ENCODE data around the gene RYR2.
"Not testable (repeated sequence)": the region's sequence is repeated elsewhere in the genome, so short reads cannot be mapped to it uniquely, and the experiment has no call there.

RYR2 gene

DNA sequence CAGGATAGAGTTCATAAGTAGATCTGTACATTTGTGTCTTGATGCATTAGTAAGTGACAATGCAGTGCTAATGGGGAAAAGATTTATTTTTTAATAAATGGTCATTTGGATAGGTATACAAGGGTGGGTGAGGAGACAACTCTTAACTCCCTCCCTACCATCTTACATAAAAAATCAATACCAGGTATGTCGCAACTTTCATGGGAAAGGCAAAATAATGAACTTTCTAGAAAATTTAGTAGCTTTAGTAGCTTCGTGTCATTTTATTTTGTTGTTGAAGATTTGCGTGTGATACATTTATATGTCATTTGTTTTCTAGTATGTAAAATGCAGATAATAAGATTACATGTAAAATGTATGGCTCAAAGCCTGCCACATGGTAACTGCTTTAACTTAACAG is 310.8 kb downstream of the RYR2 start:
- DNase-seq (ENCODE audit: low read depth), result no peak

DNA sequence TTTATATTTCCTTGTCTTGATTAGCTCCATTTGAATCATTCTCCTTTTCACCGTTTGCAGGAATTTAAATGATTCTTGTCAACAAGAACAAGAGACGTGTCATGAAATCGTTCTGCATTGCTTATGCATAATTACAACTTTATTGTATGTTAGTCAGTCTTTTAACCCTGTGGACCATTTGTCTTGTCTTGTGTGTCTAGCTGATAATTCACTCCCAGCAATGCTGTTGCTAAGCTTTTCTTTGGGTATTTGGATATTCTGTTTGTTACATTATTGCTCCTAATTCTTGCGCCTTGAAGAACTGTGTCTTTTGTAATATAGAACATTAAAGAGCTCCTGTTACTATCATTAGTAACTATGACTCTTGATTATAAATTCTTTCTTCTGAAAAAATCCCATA is 311.9 kb downstream of the RYR2 start:
- no peak for DNase-seq (ENCODE audit: low read depth)

DNA sequence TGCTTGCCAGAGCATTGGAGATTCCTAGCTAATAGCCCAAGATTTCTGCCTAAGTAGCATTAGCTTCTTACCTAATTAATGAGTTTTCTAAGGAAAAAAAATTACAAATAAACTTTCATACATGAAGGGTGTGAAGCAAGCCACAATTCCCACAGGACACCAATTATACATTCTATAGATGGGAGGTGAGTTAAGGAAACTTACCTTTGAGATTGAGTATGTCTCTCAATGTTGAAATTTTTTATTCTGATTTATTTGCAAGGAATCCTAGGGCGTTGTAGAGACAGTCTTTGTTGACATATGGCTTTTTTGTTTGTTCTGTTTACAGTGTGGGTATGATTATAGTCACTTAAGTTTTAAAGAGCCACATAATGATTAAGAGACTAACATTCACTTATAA is 313.0 kb downstream of the RYR2 start:
- no peak for DNase-seq (ENCODE audit: low read depth)

DNA sequence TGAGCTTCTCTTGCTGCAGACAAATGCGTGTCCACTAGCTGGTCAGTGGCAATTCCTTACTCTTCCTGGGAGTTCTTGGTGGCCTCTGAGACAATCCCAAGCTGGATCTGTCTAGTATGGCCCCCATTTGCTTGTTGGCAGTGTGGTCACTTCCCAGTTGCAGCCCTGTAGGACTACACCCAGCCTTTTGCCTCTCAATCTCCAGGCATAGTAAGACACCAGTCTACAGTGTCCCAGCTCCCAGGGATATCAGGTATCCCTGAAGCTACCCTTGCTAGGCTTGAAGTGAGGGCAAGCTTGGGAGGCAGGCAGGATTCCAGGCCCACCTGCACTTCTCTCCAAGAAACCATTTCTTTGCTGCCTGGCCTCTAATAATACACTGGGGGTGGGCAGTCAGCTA is 316.6 kb downstream of the RYR2 start:
- no peak for DNase-seq (ENCODE audit: low read depth)

DNA sequence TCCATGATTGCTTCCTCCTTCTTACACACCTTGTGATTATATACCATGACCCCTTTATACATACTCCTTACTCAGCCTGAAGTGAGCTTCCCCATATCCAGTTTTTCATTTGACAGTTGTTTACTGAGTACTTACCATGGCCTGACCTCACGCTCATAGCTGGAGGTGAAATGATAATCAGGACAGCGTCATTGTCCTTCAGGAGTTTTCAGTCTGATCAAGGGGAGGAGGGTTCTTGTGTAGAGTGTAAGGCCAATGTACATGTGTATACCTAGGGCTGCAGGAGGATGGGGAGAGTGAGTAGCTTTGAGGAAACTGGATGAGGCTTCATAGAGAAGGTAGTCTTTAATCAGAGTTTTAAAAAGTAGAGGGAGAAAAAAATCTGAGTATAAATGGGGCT is 325.8 kb downstream of the RYR2 start:
- no peak for DNase-seq (ENCODE audit: low read depth)

DNA sequence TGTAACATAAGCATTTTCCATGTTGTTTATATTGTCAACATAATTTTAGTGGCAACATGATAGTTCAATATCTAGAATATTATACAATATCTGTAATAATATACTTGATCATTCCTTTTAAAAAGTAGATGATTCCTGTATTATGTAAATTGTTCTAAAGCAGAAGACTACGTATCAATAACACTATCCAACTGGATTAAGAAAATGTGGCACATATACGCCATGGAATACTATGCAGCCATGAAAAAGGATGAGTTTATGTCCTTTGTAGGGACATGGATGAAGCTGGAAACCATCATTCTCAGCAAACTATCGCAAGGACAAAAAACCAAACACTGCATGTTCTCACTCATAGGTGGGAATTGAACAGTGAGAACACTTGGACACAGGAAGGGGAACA is 329.5 kb downstream of the RYR2 start:
- DNase-seq (ENCODE audit: low read depth), result not testable (repeated sequence)

DNA sequence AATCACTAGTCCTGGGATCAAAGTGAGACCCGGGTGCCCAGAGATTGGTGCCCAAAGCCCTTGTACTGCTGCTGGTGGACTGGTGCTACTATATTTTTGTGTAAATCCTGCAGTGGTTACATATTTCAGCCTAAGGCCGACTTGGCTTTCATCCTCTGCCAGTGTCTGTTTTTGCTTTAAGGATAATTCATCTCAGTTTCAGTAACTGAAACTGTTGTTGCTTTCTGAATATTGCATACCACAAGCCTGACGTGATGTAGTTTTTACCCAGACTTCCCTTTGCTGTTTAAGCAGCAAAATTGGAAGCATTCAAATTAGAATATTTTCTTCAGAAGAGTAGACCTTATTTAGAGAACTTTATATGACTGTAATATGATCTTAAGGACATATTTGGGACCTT is 341.8 kb downstream of the RYR2 start:
- DNase-seq (ENCODE audit: low read depth), result peak; percentile 23

DNA sequence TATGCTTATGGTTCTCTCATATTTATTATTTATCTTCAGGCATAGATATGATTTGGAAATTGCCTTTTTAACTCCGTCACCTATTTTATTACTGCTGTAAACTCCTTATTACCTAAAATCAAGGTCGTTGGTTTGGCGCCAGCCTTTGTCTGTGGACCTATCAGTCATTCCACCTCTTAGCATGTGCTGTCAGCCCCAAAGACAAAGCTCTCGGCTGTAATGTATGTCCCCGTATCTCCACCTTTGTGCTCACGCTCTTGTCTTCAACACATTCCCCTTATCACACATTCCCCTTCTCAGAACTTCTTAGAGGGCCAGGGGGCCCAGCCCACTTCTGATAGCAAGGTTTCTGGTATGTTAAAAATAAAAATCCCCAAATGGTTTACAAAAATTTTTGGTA is 342.2 kb downstream of the RYR2 start:
- no peak for DNase-seq (ENCODE audit: low read depth)

DNA sequence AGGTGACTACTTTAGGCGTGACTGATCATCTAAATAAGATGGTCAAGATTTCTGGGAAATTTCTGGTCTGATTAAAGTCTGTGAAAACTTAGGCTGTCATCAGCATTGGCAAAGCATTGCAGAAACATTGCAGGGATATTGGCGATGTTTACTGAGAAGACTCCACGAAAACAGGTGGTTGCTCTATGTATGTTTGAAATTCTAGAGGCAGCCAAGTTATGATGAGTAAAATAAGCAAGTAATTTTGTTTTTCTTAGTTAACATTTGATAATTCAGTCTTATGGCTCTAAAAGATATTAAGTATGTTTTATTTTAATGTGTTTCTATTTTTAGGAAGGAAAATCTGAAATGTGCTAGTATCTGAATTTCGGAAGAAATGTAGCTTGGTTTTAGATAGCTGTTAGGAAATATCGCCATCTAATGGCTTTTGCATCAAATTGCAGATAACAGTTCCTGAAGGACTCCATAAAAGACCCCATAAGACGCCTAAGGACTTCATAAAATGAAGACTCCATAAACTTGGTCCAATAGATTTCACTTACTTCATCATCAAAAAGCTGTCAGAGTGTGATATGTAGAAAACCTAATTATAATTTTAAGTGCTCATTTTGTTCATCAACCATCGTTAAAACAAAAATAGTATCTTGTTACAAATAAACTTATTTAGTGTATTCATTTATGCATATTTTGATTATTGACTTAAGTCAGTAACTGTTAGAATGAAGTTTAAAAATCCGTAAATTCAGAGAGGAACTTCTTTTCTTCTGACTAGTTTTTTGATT is 344.6 kb downstream of the RYR2 start:
- peak; percentile 63 for DNase-seq (ENCODE audit: low read depth)

DNA sequence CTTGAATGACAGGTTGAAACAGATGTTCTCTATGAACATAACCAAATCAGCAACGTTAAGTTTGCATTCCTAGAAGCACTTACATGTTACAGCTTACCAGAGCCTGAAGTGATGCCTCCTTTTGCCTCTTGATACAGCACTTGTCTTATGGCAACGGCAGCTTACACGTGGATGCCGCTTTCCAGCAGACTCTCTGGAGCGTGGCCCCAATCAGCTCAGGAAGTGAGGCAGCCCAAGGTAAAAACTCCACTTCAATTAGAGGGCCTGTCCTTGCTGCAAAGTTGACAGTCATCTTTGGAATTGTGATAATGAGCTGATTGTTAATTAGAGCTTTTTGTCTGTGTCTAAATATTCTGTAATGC is 345.1 kb downstream of the RYR2 start:
- peak; percentile 4 for DNase-seq (ENCODE audit: low read depth)

DNA sequence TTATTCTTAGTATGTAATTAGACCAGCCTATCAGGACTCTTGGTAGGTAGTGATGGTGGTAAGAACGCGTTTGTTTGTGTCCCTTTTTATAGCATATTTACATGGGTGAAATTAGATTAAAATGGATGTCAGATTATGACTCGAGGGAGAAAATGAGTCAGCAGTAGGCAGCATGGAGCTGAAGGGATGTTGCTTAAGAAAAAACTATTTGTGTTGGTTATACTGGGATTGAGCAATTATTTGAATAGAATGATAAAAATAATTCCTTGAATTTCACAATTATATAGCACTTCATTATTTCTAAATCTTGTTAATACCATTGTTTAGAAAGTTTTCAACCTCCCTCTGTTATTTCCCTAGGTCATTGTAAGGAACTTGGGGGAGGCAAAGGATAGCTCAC is 348.8 kb downstream of the RYR2 start:
- DNase-seq (ENCODE audit: low read depth), result peak; percentile 36

DNA sequence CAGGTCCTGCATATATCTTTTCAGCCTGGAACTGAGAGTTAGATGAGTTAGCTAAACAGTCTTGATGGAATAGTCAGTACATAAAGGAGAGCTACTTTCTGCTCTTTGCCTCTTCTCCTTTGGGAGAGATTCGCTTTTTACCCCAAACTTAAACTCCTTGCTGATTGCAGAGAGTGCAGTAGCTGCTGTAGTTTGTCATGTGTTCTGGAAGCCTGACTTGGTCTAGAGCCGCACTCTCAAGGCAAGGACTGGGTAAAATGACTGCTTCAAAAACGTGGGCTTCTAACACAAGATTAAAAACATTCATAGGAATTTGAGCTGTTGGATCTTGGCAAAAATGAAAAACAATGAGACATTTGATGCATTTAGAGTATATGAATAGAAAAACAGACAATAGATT is 351.6 kb downstream of the RYR2 start:
- DNase-seq (ENCODE audit: low read depth), result no peak

DNA sequence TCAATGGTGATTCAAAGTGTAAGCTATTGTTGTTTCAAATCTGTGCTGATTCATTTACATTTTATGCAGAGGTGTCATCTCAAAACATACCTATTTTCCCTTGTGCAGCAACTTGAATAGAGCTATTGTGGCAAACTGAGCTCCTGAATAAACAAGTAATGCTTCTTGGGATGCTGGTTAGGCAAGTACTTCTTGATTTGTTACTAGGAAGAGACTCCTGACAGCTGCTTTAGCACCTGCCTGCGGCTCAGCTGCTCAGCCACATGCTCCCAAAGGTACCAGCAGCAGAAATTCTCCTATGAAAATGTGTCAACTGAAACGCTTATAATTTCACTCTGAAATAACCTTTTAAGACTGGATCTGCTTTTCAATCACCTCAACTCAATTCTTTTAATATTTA is 352.3 kb downstream of the RYR2 start:
- DNase-seq (ENCODE audit: low read depth), result no peak

DNA sequence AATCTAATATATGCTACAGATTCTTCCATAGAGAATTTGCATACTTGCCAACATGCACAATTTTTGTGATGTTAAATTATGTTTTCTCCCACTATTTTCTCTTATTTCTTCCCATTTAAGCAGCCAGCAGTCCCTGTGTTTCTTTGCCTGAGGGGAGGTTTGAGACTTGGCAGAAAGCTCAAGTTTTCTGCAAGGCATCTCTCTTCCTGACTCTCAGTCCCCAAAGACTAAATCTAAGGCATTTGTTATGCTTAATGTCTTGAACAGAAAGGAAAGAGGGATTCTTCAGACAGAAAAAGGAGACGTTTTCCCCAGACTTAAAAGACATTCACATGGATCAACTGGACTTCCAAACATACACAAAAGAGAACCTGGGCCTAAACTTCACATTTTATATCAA is 354.4 kb downstream of the RYR2 start:
- no peak for DNase-seq (ENCODE audit: low read depth)

DNA sequence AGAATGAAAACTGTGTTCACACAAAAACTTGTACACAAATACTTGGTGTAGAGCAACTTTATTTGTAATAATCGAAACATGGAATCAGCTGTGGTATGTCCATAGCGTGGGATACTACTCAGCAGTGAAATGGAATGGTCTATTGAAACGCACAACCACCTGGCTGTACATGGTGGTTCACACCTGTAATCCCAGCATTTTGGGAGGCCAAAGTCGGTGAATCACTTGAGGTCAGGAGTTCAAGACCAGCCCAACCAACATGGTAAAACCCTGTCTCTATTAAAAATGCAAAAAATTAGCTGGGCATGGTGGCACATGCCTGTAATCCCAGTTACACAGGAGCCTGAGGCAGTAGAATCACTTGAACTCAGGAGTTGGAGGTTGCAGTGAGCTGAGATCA is 356.8 kb downstream of the RYR2 start:
- DNase-seq (ENCODE audit: low read depth), result no peak

DNA sequence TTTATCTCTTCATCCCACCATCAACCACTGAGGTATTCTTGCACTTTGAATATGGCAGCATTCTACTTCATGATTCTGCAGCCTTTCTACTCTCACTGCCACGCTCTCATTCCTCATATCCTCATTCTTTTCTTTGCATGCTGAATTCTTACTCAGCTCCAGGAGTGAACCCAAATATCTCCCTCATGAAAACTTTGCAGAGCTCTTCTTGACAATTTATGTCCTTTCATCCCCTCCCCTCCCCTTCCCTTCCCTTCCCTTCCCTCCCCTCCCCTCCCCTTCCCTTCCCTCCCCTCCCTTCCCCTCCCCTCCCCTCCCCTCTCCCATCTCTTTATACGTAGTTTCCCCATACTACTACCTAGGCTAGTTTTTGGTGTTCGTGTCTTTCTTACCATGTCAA is 363.9 kb downstream of the RYR2 start:
- DNase-seq (ENCODE audit: low read depth), result no peak

DNA sequence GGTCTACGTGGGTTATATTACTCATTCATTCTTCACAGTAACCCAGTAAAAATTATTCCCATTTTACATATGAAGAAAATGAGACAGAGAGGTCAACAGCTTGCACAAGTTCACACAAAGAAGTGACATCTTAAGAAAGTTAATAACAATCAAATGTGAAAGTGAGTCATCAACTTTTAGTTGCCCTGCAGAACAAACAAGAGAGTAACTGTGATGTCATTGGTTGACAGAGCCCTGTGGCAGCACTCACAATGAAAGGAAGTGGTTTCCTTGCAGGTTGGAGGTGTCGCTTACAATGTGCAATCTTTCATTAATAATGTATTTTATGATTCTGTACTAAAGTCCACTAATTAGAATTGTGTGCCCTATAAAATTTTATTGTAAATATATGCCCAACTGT is 369.6 kb downstream of the RYR2 start:
- peak; percentile 41 for DNase-seq (ENCODE audit: low read depth)

DNA sequence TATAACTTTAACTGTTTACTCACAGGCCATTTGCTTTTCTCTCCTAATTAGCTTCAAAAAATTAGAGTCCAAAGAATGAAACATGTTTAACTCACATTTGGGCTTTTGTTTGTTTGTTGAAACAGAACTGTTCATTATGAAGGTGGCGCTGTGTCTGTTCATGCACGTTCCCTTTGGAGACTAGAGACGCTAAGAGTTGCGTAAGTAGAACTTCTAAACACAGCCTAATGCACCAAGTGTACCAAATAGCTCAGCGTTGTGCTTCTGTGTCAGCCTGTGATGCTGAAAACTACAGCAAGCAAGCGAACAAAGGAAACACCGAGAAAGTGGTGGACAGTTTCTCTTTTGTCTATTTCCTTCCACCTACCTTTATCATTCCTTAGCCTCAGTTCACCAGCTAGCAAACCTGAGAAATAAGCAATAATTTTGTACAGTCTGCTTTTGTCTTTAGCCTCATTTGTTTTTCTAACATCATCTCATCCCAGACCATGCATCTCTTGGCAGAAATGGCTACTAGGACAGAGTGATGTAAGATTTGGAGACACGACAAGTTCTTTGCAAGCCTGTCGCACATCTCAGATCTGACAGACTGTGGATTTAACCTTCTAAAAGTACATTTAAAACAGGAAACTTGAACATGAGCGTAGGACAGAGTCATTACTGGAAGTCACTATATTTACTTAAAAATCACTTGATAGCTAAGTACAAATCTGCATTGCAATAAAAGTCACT is 375.1 kb downstream of the RYR2 start:
- DNase-seq (ENCODE audit: low read depth), result no peak

DNA sequence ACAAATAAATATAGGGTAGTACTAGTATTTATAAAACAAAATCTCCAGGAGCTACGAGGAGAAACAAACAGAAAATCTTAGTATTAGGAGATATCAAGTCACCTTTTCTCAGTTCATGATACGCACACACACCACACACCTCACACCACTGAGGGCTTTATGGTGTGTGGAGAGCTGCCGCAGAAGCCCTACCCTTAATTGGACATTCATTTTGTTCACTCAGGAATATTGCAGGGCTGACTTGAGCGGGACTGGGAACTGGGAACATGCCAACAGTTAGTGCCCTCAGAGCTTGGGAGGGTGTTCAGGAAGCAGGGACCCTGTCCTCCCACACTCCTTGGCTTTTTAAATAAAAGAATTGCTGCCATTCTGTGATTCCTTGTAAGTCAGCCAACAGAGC is 386.8 kb downstream of the RYR2 start:
- no peak for DNase-seq (ENCODE audit: low read depth)

DNA sequence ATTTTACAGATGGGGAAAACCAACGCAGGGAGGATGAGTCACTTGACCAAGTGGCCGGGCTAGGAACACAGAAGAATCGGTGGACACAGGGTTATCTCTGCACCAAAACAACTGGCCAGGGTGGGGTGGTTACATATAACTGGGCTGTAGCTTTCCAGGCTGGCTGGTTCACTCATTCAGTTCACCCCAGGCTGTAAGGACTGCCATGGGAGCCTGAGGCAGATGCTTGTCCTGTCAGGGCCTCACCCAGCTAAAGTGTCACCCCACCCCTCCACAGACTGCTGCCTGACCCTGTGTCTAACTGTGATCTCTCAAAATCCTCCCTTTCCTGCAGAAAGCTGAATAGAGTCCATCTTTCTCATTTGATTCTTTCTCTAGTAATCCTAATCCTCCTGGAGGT is 387.3 kb downstream of the RYR2 start:
- no peak for DNase-seq (ENCODE audit: low read depth)

DNA sequence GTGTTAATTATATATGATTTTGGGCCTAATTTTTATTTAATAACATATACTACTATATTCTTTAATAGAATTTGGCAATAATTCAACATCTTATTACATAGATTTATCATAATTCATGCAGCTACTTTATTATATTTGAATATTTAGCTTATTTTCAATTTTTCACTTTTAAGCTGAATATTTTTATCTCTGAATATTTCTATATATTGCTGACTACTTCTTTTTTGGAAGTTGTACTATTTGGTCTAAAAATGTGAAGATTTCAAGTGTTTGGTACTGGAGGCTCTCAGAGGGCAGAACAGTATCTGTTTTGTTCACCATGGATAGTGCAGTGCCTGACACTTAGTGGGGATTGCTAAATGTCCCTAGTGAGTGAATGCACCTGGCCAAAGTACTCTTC is 389.5 kb downstream of the RYR2 start:
- DNase-seq (ENCODE audit: low read depth), result no peak

DNA sequence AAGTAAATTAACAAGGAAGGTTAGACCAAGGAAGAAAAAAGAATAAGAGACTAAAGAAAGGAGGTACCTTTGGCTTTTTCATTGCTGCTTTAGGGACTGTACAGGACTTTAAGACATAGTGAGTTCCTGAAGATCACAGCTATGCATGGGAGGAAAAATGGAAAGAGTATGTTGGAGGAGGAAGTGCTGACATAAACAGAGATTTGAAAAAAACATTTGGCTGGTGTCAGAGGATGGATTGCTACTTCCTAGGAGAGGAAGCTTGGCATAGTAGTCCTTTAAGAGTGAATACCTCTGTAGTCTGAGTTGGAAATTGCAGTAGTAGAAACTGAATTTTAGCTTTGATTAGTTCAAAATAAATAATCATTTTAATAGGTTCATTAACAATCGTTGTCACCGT is 398.4 kb downstream of the RYR2 start:
- no peak for DNase-seq (ENCODE audit: low read depth)

DNA sequence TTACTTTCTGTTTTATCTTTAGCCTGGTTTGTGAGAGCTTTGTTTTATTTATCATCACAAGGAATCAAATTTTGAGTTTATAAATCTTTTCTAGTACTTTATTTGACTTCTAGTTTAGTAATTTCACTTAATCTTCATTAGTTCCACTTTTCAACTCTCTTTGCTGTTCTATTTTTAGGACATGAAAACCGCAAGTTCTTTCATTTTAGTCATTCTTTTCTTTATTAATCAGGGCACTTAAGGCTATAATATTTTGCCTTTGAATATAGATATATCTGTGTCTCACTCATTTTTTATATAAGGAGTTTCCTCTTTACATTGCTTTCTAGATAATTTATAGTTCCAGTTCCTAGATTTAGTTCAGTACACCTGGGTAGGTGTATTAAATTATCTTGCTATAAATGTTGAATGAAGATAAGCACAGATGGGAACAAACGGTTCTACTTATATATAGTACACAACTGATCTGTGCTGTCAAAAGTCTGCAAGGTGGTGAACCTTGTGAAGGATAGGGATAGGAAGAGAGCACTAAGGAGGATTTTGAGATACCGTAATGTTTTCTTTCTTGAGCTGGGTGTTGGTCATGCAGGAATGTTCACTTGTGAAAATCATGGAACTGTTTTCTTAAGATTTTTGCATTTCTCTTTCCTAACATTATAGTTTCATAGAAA is 402.3 kb downstream of the RYR2 start:
- DNase-seq (ENCODE audit: low read depth), result no peak
